Panc1 (cell line): ENCODE data around the gene SLC35E2B. TPM values are rescaled to one million over a fixed set of nuclear protein-coding genes. Genes with fewer than 3 reads are reported as not detected.
"Not testable (repeated sequence)": the region's sequence is repeated elsewhere in the genome, so short reads cannot be mapped to it uniquely, and the experiment has no call there.

Source experiments
- ATAC-seq: fragments of 200-7000 bp; cut with Tn5 transposase; 2 replicates; pipeline ENCODE4 v1.9.1; 2020; ENCODE audit warnings: mild to moderate bottlenecking, moderate library complexity
- BruUV-seq: library from RNA; stranded (reverse); fragments of 400-500 nt; replicated peaks from 2 replicates; lab custom pipeline; 2021; lab: Mats Ljungman, UMichigan
- CTCF ChIA-PET: fragments of 300-600 bp; sonication (Branson Sonifier 250); formaldehyde crosslinking; loops from one replicate; lab custom pipeline; 2022; ENCODE audit warnings: antibody characterized with exemption; lab: Charles Lee
- POLR2A ChIA-PET: fragments of 300-600 bp; sonication (Branson Sonifier 250); formaldehyde crosslinking; loops from one replicate; lab custom pipeline; 2022; ENCODE audit warnings: antibody characterized with exemption; lab: Charles Lee
- DNase-seq: peaks from one replicate; pipeline ENCODE4 v3.0.0-alpha.2; 2010; ENCODE audit warnings: low read depth, low spot score
- H3K27ac ChIP-seq: 2 replicates; pipeline ENCODE4 v1.5.1; 2011; ENCODE audit warnings: mild to moderate bottlenecking, low read length, inconsistent platforms
- H3K27me3 ChIP-seq: fragments of 200-500 bp; sonication (Bioruptor generic); 2 replicates; pipeline ENCODE4 v1.6.0; 2014; ENCODE audit warnings: low read length, inconsistent platforms; ENCODE audit not compliant: control insufficient read depth, insufficient read depth
- H3K36me3 ChIP-seq: fragments of 200-500 bp; sonication (Bioruptor generic); 2 replicates; pipeline ENCODE4 v1.5.1; 2014; ENCODE audit warnings: inconsistent platforms, mild to moderate bottlenecking, low read length, moderate library complexity; ENCODE audit not compliant: control insufficient read depth, insufficient read depth
- H3K4me1 ChIP-seq: 2 replicates; pipeline ENCODE4 v1.5.1; 2011; ENCODE audit warnings: inconsistent platforms, mild to moderate bottlenecking, low read length, moderate library complexity; ENCODE audit not compliant: control insufficient read depth, insufficient read depth
- H3K4me3 ChIP-seq, 2 experiments: 2 replicates each; pipeline ENCODE4 v1.5.1; 2011 to 2012; ENCODE audit warnings: low read depth in 2 of 2, low read length in 2 of 2, mild to moderate bottlenecking in 2 of 2, inconsistent platforms in 1 of 2, moderate library complexity in 1 of 2
- H3K9me3 ChIP-seq: fragments of 200-500 bp; sonication (Bioruptor generic); 2 replicates; pipeline ENCODE4 v1.5.1; 2014; ENCODE audit warnings: low read depth, mild to moderate bottlenecking, inconsistent platforms, low read length, moderate library complexity; ENCODE audit not compliant: control insufficient read depth, insufficient read depth
- POLR2AphosphoS5 ChIP-seq: IDR thresholded peaks from 2 replicates; pipeline ENCODE4 v1.6.1; 2012; ENCODE audit warnings: mild to moderate bottlenecking, low read depth, low read length, moderate library complexity
- REST ChIP-seq, 2 experiments: IDR thresholded peaks; 2 replicates each; pipeline ENCODE4 v1.6.1; 2011 to 2012; ENCODE audit warnings: low read depth in 2 of 2, control low read depth in 1 of 2, low read length in 1 of 2, mild to moderate bottlenecking in 1 of 2, moderate library complexity in 1 of 2; ENCODE audit not compliant: insufficient read depth in 1 of 2
- SIN3A ChIP-seq: IDR thresholded peaks from 2 replicates; pipeline ENCODE4 v1.6.1; 2012; ENCODE audit warnings: low read depth, mild to moderate bottlenecking, low read length, moderate library complexity, borderline replicate concordance; ENCODE audit not compliant: insufficient read depth
- TCF7L2 ChIP-seq: IDR thresholded peaks from 2 replicates; pipeline ENCODE4 v1.6.1; 2011; ENCODE audit warnings: mild to moderate bottlenecking, low read depth, low read length, inconsistent platforms
- in situ Hi-C: cut with HindIII; loops from 2 replicates; pipeline ENCODE4 v1.10.0; 2016; ENCODE audit warnings: low sequenced_read_pairs, low pct_unique_long_range_greater_than_20kb
- intact Hi-C: fragments of 100-400 bp; cut with micrococcal nuclease; formaldehyde crosslinking; loops from one replicate; pipeline ENCODE4 v1.10.0; 2022; ENCODE audit not compliant: unreplicated experiment
- total RNA-seq: library from RNA; stranded (reverse); gene quantifications from one replicate; pipeline ENCODE4 v1.2.1, GENCODE V29; 2021; ENCODE audit not compliant: unreplicated experiment
- TF ChIP-seq, protein P1 (sequence below): fragments of 450-650 bp; IDR thresholded peaks from 2 replicates; pipeline ENCODE4 v1.5.1; 2017; ENCODE audit warnings: mild to moderate bottlenecking

SLC35E2B gene
- total RNA-seq, 1 experiment from 2014 or later, result 75.7 TPM

DNA sequence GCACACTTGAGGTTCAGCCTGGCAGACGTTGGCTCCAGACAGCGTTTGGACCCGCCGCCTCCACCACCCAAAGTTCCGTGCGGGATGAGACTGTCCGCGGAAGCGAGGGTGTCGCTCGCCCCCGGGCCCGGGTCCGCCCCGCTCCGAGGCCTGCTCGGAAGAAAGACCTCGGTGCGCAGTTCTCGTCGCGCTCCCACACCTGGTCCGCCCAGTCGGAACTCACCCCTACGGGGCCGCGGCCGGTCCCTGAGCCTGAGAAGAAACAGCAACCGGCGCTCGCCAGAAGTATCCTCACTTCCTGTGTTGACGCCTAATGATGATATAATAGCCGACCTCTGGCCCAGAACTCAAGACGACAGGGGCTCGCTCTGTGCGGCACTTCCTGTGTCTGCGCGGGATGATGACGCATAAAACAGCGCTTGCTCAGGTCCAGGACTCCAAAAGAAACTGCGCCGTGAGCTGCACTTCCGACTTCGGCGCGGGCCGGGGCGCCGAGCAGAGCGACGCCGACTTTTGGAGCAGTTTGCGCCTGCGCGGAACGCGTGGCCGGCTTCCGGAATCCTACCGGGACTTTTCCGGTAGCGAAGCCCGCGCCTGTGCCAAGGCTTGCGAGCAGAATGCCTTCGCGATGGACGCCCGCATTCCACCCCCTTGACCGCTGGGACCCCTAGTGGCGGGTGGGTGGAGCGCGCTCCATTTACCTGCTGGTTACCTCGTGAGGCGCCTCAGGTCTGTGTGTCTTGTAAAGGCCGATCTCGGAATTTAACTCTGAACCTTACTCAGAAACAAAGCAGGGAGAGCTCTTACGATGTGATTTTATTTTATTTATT, 31.7 kb upstream of the SLC35E2B start, which contains the start of gene CDK11A:
Gene CDK11A, minus strand, starts transcription at position 323 of the 830 bp plus-strand sequence. CDS start 1,539 bp downstream, outside the sequence.
- CTCF ChIA-PET, in situ Hi-C loops, H3K36me3 ChIP-seq, BruUV-seq, intact Hi-C loops, H3K9me3 ChIP-seq, H3K4me1 ChIP-seq, H3K27me3 ChIP-seq: not testable (repeated sequence)
- peak within 1 kb of the TSS; percentile 83 for H3K27ac ChIP-seq
- H3K4me3 ChIP-seq, result peak within 1 kb of the TSS; percentile 57 to 66
- TF ChIP-seq POLR2AphosphoS5, result peak; percentile 75
- TF ChIP-seq, protein P1, sequence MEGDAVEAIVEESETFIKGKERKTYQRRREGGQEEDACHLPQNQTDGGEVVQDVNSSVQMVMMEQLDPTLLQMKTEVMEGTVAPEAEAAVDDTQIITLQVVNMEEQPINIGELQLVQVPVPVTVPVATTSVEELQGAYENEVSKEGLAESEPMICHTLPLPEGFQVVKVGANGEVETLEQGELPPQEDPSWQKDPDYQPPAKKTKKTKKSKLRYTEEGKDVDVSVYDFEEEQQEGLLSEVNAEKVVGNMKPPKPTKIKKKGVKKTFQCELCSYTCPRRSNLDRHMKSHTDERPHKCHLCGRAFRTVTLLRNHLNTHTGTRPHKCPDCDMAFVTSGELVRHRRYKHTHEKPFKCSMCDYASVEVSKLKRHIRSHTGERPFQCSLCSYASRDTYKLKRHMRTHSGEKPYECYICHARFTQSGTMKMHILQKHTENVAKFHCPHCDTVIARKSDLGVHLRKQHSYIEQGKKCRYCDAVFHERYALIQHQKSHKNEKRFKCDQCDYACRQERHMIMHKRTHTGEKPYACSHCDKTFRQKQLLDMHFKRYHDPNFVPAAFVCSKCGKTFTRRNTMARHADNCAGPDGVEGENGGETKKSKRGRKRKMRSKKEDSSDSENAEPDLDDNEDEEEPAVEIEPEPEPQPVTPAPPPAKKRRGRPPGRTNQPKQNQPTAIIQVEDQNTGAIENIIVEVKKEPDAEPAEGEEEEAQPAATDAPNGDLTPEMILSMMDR, result peak; percentile 76
- TF ChIP-seq TCF7L2, result peak; percentile 42; the same call in 1 of the 2 replicates
- 0 out of 2 replicates have a peak, but pooled peaks have one; percentile 71 for TF ChIP-seq SIN3A
- DNase-seq, result peak; percentile 97
- peak; percentile 97 for ATAC-seq
- POLR2A ChIA-PET, result interaction anchor here (0.6 kb wide), 1 partner anchor 48 kb away, joined by 7 read pairs; no protein-coding TSS in a partner anchor

- Histone ChIP-seq H3K27ac (no peak overlapping the region), H3K9me3 (no peaks in the 10 kb centered on the region), H3K4me1 (no peaks in the 10 kb centered on the region), H3K27me3 (no peaks in the 10 kb centered on the region), H3K36me3 (peaks cover 11% of the 10 kb centered on the region), H3K4me3 (no peak overlapping the region)
- ATAC-seq (no peak), DNase-seq (no peak)
- intact Hi-C loops (no loop called here), in situ Hi-C loops (no loop called here)
- BruUV-seq, result no TSS peak
- CTCF ChIA-PET, result no interaction called here
- no peak for TF ChIP-seq POLR2AphosphoS5
- TF ChIP-seq REST (IDR thresholded peaks at IDR 0.05; ENCODE audit: insufficient read depth in 1 of 2, low read depth in 2 of 2, low read length in 1 of 2), result no peak
- TF ChIP-seq TCF7L2, result no peak
- TF ChIP-seq, protein P1, result no peak
- TF ChIP-seq SIN3A, result no peak
- POLR2A ChIA-PET, result no interaction called here
Measured at GRCh38 chr1:1721201-1721600, 28.6 kb upstream of the SLC35E2B start.

DNA sequence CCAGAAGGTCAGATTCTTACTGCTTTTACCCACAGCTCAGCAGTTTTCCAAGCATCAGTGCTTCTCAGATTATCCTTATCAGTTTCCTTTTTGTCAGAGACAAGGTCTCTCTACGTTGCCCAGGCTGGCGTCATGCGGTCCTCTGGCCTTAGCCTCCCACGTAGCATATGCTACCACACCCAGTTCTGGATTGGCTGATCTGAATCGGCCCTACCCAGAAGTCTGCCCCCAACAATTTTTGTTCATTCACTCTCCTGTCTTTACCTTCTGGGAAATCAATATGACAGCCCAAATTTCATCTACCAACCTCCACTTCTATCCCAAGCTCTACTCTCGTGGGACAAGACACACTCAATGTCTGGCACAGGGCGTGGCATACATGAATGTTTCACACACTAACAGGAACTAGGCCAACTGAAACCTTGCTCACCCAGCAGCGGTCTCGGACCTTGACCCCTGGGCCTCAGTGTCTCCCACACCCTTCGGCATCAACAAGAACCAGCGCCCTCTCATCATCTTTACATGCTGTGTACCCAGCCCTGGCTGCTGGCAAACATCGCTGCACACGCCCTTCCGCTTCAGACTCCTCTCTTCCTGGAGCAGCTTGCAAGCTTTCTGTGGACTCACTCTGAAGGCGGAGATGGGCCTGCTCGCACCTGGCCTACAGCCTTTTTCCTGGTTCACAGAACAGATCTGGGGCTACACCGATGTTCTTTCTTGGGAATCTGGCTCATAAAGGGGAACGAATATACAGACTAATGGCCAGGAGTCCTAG, 22.7 kb upstream of the SLC35E2B start:
- H3K4me3 ChIP-seq, H3K4me1 ChIP-seq, H3K36me3 ChIP-seq, POLR2A ChIA-PET, H3K9me3 ChIP-seq, in situ Hi-C loops, BruUV-seq, H3K27me3 ChIP-seq, CTCF ChIA-PET, DNase-seq, H3K27ac ChIP-seq, intact Hi-C loops, ATAC-seq: not testable (repeated sequence)

GRCh38 chr1:1707897-1708296, 15.3 kb upstream of the SLC35E2B start:
- H3K27ac ChIP-seq, H3K4me1 ChIP-seq, CTCF ChIA-PET, BruUV-seq, H3K9me3 ChIP-seq, DNase-seq, intact Hi-C loops, ATAC-seq, H3K36me3 ChIP-seq, H3K4me3 ChIP-seq, in situ Hi-C loops, H3K27me3 ChIP-seq, POLR2A ChIA-PET: not testable (repeated sequence)
